ENCODE measurements around the gene CSF1R.

- TF ChIP-seq EZH2 (IDR thresholded peaks at IDR 0.05; ENCODE audit: borderline replicate concordance, low read depth, low read length, severe bottlenecking) (no peak), CTCF (IDR thresholded peaks at IDR 0.05; ENCODE audit: borderline replicate concordance, extremely low read depth, low read length, poor library complexity, severe bottlenecking) (no peak)
Observed at GRCh38 chr5:150107909-150108447, 21.6 kb upstream of the CSF1R start.
